Breast epithelium (tissue), 4 donors: ENCODE results near the gene ABCC4. TPM values are rescaled to one million over a fixed set of nuclear protein-coding genes. Genes with fewer than 3 reads are reported as not detected.

Experiments
- DNase-seq, 2 donors: peaks; one replicate each; pipeline ENCODE4 v3.0.0-alpha.2; 2019; ENCODE audit warnings: low spot score in 2 of 2
- H3K27ac ChIP-seq, 2 donors: fragments of 200-600 bp; sonication (generic) in 1 of 2; one replicate each; pipeline ENCODE4 v1.5.1; 2016 to 2019; ENCODE audit warnings: mild to moderate bottlenecking in 1 of 2
- H3K27me3 ChIP-seq, 2 donors: fragments of 200-600 bp; sonication (generic) in 1 of 2; one replicate each; pipeline versions ENCODE4 v1.5.1 to v1.6.0; 2017 to 2019; ENCODE audit warnings: control low read depth in 1 of 2, mild to moderate bottlenecking in 1 of 2
- H3K36me3 ChIP-seq: fragments of 200-600 bp; one replicate; pipeline ENCODE4 v1.5.1; 2019
- H3K4me1 ChIP-seq, 2 donors: fragments of 200-600 bp; sonication (generic); one replicate each; pipeline ENCODE4 v1.5.1; 2016 to 2019; ENCODE audit warnings: control low read depth in 1 of 2
- H3K4me3 ChIP-seq, 3 donors: fragments of 200-600 bp; sonication (generic); 1 replicate in 2 of 3; 2 replicates in 1 of 3; pipeline ENCODE4 v1.5.1; 2016 to 2019; ENCODE audit warnings: mild to moderate bottlenecking in 3 of 3, moderate library complexity in 2 of 3
- H3K9me3 ChIP-seq, 2 donors: fragments of 200-600 bp; sonication (generic) in 1 of 2; one replicate each; pipeline ENCODE4 v1.5.1; 2016 to 2019; ENCODE audit warnings: control low read depth in 1 of 2
- CTCF ChIP-seq, 3 donors: fragments of 450-650 bp; IDR thresholded peaks; one replicate each; pipeline ENCODE4 v1.5.1; 2016 to 2017; ENCODE audit warnings: antibody characterized with exemption in 3 of 3, mild to moderate bottlenecking in 3 of 3, moderate library complexity in 3 of 3
- POLR2A ChIP-seq: fragments of 450-650 bp; IDR thresholded peaks from one replicate; pipeline ENCODE4 v1.6.1; 2016; ENCODE audit warnings: antibody characterized with exemption, mild to moderate bottlenecking, moderate library complexity
- POLR2AphosphoS5 ChIP-seq, 3 donors: sonication (generic); formaldehyde crosslinking; IDR thresholded peaks; one replicate each; pipeline ENCODE4 v1.6.1; 2017; ENCODE audit warnings: antibody characterized with exemption in 3 of 3
- intact Hi-C: fragments of 100-400 bp; cut with DNase I; formaldehyde crosslinking; loops from one replicate; pipeline ENCODE4 v1.15.1; 2023; ENCODE audit warnings: low total_unique reads
- total RNA-seq, 3 donors: library from RNA; depleted of rRNA; stranded (reverse); fragments of >200 nt; gene quantifications; one replicate each; pipeline ENCODE4 v1.1.0, GENCODE V29; 2016

Gene ABCC4
- total RNA-seq, 3 donors from 2014 or later = 4.1 to 6.2 (median 4.5) TPM

- TF ChIP-seq CTCF (IDR thresholded peaks at IDR 0.05) (no peak), POLR2AphosphoS5 (IDR thresholded peaks at IDR 0.05) (no peak), POLR2A (no peak)
- Histone ChIP-seq H3K27me3 (no peaks in the 10 kb centered on the region), H3K27ac (no peak overlapping the region), H3K4me3 (no peak overlapping the region), H3K9me3 (no peaks in the 10 kb centered on the region), H3K36me3 (no peaks in the 10 kb centered on the region), H3K4me1 (no peaks in the 10 kb centered on the region)
- intact Hi-C loops = no loop called here
- no peak for DNase-seq
Observed at GRCh38 chr13:95151942-95152587, 149.2 kb downstream of the ABCC4 start.

DNA sequence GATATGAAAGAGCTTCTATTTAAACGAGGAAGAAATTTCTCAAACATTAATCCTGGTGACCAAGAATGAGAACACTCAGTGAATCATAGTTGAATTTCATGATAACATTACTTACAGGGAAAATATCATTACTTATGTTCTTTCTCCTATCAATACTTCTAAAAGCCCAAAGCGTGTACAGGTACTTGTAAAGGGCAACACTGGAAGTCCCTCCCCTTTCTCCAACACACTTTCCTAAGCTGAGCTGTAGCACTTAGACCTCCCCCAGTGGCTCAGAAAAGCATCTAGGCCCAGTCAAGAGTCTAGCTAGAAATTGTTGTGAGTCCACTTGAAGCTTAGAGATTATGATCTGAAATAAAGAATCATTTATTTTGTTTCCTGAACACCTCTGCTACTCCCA, 150.7 kb downstream of the ABCC4 start:
- intact Hi-C loops = no loop called here
- Histone ChIP-seq H3K4me1 (no peaks in the 10 kb centered on the region), H3K27ac (no peak overlapping the region), H3K27me3 (no peaks in the 10 kb centered on the region), H3K36me3 (no peaks in the 10 kb centered on the region), H3K9me3 (no peaks in the 10 kb centered on the region), H3K4me3 (no peak overlapping the region)
- TF ChIP-seq CTCF (IDR thresholded peaks at IDR 0.05) = no peak
- TF ChIP-seq POLR2AphosphoS5 (IDR thresholded peaks at IDR 0.05) = no peak
- no peak for TF ChIP-seq POLR2A
- no peak for DNase-seq

DNA sequence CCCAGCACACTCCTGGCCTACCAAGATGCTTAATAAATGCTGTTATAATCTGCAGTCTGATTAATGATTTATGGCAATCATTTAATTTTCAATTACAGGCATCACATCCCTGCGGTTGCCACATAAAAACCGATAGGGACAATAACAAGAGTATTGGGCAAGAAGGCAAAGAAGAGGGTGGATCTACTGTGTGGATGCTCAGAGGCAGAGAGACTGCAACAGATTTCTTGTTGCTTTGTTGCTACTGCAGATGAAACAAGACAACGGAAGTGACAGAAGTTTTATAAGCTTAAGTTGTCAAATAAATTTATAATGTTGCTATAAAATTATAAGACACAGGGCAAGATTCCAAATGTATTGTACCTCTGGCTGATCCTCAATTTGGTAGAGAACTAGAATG, 154.8 kb downstream of the ABCC4 start:
- no peak for DNase-seq
- H3K36me3 ChIP-seq = no peaks in the 10 kb centered on the region
- TF ChIP-seq POLR2A = no peak
- no peak for TF ChIP-seq POLR2AphosphoS5 (IDR thresholded peaks at IDR 0.05)
- no peaks in the 10 kb centered on the region for H3K4me1 ChIP-seq
- H3K27ac ChIP-seq = no peak overlapping the region
- no peaks in the 10 kb centered on the region for H3K9me3 ChIP-seq
- intact Hi-C loops = no loop called here
- no peaks in the 10 kb centered on the region for H3K27me3 ChIP-seq
- H3K4me3 ChIP-seq = no peak overlapping the region

DNA sequence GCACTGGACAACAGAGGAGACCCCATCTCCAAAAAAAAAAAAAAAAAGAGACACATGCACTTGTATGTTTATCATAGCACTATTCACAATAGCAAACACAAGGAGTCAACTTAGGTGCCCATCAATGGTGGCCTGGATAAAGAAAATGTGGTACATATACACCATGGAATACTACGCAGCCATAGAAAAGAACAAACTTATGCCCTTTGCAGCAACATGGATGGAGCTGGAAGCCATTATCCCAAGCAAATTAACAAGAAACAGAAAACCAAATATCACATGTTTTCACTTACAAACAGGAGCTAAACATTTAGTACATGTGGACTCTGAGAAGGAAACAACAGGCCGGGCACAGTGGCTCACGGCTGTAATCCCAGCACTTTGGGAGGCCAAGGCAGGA, 155.7 kb downstream of the ABCC4 start:
- no peaks in the 10 kb centered on the region for H3K9me3 ChIP-seq
- no peaks in the 10 kb centered on the region for H3K27me3 ChIP-seq
- no peaks in the 10 kb centered on the region for H3K36me3 ChIP-seq
- DNase-seq = no peak
- H3K4me1 ChIP-seq = no peaks in the 10 kb centered on the region
- H3K4me3 ChIP-seq = no peak overlapping the region
- H3K27ac ChIP-seq = no peak overlapping the region
- intact Hi-C loops = no loop called here
- TF ChIP-seq CTCF (IDR thresholded peaks at IDR 0.05) = no peak
- TF ChIP-seq POLR2A = no peak
- TF ChIP-seq POLR2AphosphoS5 (IDR thresholded peaks at IDR 0.05) = no peak

- H3K4me3 ChIP-seq = no peak overlapping the region
- no peaks in the 10 kb centered on the region for H3K27me3 ChIP-seq
- intact Hi-C loops = no loop called here
- DNase-seq = no peak
- H3K27ac ChIP-seq = no peak overlapping the region
- no peak for TF ChIP-seq POLR2AphosphoS5 (IDR thresholded peaks at IDR 0.05)
- no peak for TF ChIP-seq POLR2A
- no peak for TF ChIP-seq CTCF (IDR thresholded peaks at IDR 0.05)
- H3K36me3 ChIP-seq = no peaks in the 10 kb centered on the region
- no peaks in the 10 kb centered on the region for H3K9me3 ChIP-seq
- no peaks in the 10 kb centered on the region for H3K4me1 ChIP-seq
Observed at GRCh38 chr13:95140502-95140901, 160.7 kb downstream of the ABCC4 start.
